GM12865 (cell line): ENCODE data around the gene FCN2.

Experiments used
- DNase-seq: peaks from one replicate; pipeline ENCODE4 v3.0.0; 2010; ENCODE audit warnings: low read depth
- H3K4me3 ChIP-seq: 2 replicates; pipeline ENCODE4 v1.5.1; 2011; ENCODE audit warnings: mild to moderate bottlenecking, low read depth, low read length, control low read depth
- CTCF ChIP-seq: IDR thresholded peaks from 2 replicates; pipeline ENCODE4 v1.5.1; 2011; ENCODE audit warnings: low read length, control low read depth, low read depth, inconsistent platforms; ENCODE audit not compliant: insufficient read depth; ENCODE audit errors: missing control alignments

Gene FCN2

GRCh38 chr9:134870301-134870694 is 10.3 kb upstream of the FCN2 start:
- no peak for TF ChIP-seq CTCF
- no peak overlapping the region for H3K4me3 ChIP-seq
- no peak for DNase-seq

DNA sequence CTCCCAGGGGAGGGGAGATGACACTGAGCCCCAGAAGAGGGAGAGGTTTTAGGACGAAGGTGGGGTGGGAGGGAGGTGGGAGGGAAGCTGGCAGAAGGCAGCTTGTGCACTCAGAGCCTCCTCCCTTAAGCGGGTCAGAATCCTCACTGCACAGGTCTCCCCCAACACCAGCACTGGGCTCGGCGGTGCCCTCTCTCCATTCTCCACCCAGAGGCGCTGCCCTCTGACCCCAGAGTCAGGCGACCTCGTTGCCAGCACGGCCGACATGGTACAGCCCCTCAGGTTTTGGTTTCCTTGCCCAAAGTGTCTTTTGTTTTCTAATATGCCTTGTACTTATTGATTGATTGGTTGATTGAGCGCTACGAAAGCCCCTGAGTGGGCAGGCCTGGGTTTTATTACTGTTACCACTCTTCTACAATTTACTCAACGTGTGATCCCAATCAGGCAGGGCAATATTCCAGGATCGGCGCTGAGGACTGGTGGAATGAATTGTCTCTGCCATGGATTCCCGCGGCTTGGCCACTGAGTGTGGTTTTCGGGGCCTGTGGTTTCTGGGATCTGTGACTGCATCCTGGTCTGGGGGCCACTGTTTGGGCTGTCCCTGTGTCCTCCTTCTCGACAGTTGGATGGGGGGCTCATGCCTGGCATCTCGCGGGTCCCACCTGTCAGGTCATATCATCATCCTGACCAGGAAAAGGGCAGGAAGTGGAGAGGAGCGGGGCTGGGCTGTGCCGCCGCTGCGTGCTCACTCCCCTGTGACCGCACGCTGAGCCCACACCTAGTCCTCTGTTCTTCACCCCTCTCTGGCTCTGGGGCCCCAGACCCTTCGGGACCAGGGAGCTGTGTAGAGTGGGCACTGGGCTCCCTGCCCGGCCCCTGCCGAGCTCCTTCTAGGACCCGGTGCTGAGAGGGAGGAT is 9.6 kb upstream of the FCN2 start:
- DNase-seq: no peak
- H3K4me3 ChIP-seq: no peak overlapping the region
- TF ChIP-seq CTCF: no peak

- no peak for DNase-seq
- no peak for TF ChIP-seq CTCF
- H3K4me3 ChIP-seq: no peak overlapping the region
These were observed 8.8 kb upstream of the FCN2 start for GRCh38 chr9:134871697-134872340.

DNA sequence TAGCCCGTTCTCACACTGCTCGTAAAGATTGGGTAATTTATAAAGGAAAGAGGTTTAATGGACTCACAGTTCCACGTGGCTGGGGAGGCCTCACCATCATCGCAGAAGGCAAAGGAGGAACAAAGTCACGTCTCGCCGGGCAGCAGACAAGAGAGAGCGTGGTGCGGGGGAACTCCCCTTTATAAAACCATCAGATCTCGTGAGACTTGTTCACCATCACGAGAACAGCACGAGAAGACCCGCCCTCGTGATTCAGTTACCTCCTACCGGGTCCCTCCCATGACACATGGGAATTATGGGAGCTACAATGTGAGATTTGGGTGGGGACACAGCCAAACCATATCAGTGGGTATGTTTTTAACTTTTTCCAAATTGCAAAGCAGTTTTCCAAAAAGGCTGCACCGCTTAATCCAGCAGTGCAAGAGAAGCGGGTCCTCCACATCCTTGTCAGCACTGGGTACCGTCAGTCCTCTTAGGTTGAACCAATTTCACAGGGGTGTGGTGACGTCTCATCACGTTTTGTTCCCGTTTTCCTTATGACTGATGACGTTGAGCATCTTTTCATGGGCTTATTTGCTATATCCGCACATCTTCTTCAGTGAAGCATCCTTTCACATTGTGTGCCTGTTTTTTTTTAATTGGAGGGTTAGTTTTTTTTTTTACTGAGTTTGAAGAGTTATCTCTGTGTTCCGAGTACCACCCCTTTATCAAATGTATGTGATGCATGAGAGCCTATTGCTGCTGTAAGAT is 8.0 kb upstream of the FCN2 start:
- TF ChIP-seq CTCF: no peak
- DNase-seq: no peak
- no peak overlapping the region for H3K4me3 ChIP-seq

GRCh38 chr9:134875371-134875770 is 5.2 kb upstream of the FCN2 start:
- H3K4me3 ChIP-seq: no peak overlapping the region
- TF ChIP-seq CTCF: no peak
- DNase-seq: no peak

DNA sequence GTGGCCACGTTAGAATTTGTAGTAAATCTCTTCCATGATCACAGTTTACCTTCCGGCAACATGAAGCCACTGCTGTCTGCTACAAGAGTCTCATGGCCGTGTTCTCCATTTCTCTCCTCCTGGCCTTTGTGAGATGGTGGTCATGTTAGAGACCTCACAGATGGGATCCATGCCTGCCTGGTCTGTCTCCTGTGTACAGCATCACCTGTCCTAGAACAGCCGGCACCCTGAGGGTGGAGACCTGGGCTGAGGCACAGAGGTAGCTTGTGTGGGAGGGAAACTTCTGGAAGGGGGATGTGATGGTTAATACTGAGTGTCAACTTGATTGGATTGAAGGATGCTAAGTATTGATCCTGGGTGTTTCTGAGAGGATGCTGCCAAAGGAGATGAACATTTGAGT is 3.1 kb upstream of the FCN2 start:
- no peak overlapping the region for H3K4me3 ChIP-seq
- TF ChIP-seq CTCF: no peak
- DNase-seq: no peak
